ENCODE results near the gene DNASE1L2.

The DNASE1L2 gene

DNA sequence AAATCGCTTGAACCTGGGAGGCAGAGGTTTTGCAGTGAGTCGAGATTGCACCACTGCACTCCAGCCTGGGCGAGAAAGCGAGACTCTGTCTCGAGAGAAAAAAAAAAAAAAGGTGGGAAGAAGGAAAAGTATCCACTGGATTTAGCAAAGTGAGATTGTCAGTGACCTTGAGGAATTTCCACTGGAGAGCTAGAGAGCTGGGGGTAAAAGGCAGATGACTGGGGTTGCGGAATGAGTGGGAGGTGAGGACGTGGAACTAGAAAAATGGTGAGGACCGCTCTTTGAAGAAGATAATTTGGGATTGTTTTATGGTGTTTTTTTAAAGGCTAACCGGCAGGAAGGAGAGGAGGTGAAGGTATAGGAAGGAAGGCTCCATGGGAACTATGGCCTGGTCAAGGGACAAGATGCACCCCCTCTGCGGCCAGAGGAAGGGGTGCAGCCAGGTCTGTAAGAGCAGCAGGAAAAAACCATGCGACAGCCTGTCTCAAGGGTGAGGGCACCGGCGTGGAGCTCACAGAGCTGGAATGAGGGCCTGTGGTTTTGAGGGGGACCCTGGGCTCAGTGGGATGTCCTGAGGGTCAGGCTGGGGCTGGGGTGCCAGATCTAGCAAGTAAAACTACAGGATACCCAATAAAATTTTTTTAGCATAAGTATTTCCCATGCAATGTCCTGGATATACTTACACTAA, 31.7 kb upstream of the DNASE1L2 start:
- peak overlapping the region; percentile 64 for H3K4me3 ChIP-seq (ENCODE audit: low read depth, low read length)
- TF ChIP-seq, protein P1, sequence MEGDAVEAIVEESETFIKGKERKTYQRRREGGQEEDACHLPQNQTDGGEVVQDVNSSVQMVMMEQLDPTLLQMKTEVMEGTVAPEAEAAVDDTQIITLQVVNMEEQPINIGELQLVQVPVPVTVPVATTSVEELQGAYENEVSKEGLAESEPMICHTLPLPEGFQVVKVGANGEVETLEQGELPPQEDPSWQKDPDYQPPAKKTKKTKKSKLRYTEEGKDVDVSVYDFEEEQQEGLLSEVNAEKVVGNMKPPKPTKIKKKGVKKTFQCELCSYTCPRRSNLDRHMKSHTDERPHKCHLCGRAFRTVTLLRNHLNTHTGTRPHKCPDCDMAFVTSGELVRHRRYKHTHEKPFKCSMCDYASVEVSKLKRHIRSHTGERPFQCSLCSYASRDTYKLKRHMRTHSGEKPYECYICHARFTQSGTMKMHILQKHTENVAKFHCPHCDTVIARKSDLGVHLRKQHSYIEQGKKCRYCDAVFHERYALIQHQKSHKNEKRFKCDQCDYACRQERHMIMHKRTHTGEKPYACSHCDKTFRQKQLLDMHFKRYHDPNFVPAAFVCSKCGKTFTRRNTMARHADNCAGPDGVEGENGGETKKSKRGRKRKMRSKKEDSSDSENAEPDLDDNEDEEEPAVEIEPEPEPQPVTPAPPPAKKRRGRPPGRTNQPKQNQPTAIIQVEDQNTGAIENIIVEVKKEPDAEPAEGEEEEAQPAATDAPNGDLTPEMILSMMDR (IDR thresholded peaks at IDR 0.05; ENCODE audit: low read depth, low read length), result no peak

DNA sequence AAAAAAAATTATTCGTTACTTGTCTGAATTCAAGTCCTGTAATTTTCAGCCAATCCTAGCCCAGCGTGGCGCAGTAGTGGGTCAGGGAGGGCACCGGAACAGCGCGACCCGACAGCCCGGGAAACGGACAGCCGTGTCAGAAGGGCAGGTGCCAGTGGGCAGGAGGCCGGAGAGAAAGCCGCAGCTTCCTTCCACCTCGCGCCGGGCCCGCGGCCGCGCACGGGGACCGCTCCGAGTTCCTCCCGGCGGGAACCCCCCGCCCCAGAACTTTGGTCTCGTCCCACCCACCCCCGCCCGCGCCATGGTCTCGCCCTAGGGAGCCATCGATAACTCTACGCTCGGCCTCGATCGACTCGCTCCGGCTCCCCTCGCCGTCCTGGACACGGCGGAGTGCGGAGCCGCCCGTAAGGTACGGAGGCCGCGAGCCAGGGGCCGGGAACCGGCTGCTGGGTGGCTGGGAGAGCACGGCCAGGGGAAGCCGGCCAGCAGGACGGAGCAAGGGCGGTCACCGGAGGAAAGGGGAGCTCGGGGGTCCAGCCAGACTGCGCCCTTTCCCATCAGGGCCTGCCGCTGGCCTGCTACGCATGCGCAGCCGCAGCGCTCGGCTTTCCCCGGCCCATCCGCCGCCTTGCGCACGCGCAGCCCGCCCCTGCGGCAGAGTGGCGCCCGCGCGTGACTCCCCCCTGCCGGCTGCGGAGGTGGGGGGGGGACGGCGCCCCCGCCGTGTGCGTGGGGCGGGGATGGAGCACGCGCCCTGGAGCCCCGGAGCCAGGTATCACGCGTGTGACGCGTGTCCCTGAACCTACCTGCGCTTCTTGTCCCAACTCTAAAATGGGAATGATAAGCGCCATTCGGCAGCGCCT, 30.9 kb upstream of the DNASE1L2 start, which contains the start of gene MLST8:
TSS of gene MLST8 (plus strand) at position 351 of the 863 bp plus-strand sequence. CDS start 632 bp downstream, outside the sequence.
- TF ChIP-seq, protein P1 (IDR thresholded peaks at IDR 0.05; ENCODE audit: low read depth, low read length), result peak; percentile 8; the same call in 1 of the 2 replicates
- peak within 1 kb of the TSS; percentile 64 for H3K4me3 ChIP-seq (ENCODE audit: low read depth, low read length)

DNA sequence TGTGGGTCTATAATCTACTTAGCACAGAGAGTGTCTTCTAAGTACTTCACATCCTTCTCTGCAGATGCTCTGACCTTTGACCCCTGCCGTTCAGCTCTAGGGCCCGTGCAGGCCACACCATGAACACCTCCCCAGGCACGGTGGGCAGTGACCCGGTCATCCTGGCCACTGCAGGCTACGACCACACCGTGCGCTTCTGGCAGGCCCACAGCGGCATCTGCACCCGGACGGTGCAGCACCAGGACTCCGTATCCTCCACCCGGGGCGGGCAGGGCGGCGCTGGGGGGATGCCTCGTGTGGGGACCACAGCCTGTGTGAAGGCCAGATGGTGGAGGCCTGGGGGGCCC, 30.3 kb upstream of the DNASE1L2 start:
- TF ChIP-seq, protein P1 (IDR thresholded peaks at IDR 0.05; ENCODE audit: low read depth, low read length), result no peak
- H3K4me3 ChIP-seq (ENCODE audit: low read depth, low read length), result peak overlapping the region; percentile 64

DNA sequence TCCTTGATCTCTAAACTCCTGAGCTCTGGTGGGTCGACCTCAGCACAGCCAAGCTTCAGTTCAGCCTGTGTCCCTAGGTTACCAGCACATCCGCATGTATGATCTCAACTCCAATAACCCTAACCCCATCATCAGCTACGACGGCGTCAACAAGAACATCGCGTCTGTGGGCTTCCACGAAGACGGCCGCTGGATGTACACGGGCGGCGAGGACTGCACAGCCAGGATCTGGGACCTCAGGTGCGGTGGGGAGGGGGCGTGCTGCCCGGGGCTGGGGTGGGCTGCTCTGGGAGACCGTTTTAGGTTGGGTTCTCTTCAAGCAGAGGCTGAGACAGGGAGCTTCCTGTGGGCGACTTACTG, 29.8 kb upstream of the DNASE1L2 start:
- TF ChIP-seq, protein P1 (IDR thresholded peaks at IDR 0.05; ENCODE audit: low read depth, low read length), result no peak
- peak overlapping the region; percentile 64 for H3K4me3 ChIP-seq (ENCODE audit: low read depth, low read length)

DNA sequence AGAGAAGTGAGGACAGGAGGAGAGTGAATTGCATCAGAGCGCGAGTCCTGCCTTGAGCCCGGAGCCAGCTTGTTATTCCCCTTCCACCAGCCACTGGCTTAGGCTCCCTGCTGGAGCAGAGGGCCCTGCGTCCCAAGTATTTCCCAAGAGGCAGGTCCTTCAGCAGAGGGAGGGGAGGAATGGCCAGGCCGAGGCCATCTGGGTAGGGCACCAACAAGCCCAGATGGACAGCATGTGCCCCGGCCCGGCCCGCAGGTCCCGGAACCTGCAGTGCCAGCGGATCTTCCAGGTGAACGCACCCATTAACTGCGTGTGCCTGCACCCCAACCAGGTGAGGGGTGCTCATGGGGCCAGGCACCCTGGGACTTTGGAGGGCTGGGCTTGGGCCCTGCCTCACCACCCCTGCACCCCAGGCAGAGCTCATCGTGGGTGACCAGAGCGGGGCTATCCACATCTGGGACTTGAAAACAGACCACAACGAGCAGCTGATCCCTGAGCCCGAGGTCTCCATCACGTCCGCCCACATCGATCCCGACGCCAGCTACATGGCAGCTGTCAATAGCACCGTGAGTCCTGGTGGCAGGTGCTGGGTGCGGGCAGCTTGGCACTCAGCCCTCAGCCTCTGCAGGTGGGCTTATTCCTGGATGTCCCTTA, 29.3 kb upstream of the DNASE1L2 start:
- H3K4me3 ChIP-seq (ENCODE audit: low read depth, low read length), result no peak overlapping the region
- TF ChIP-seq, protein P1 (IDR thresholded peaks at IDR 0.05; ENCODE audit: low read depth, low read length), result no peak

DNA sequence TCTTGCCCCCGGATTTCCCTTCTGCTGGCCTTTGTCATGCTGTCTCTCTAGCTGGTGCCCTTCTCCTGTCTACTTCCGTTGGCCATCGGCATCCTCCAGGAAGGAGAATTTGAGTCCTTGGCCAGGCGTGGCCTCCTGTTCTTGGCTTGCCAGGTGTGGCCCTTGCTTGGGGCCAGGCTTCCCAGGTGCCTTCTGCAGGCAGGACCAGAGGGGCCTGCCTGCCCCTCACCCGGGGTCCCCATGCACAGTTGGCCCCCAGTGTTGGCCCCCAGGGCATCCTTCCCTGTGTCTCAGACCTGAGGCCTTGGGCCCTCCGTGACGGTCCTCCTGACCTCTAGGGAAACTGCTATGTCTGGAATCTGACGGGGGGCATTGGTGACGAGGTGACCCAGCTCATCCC, 28.4 kb upstream of the DNASE1L2 start:
- H3K4me3 ChIP-seq (ENCODE audit: low read depth, low read length), result no peak overlapping the region
- TF ChIP-seq, protein P1 (IDR thresholded peaks at IDR 0.05; ENCODE audit: low read depth, low read length), result no peak
